Small intestine (tissue), 7 donors: ENCODE results near the gene LRRC25. TPM values are rescaled to one million over a fixed set of nuclear protein-coding genes. Genes with fewer than 3 reads are reported as not detected.

Source experiments
- DNase-seq, 2 donors: peaks; one replicate each; pipeline versions ENCODE4 v3.0.0 to v3.0.0-alpha.2; 2013
- FAIRE-seq: peaks from 2 replicates; lab custom pipeline; 2012; peaks lifted over from hg19 to GRCh38; lab: Jason Lieb, UNC
- H3K27ac ChIP-seq, 3 donors: one replicate each; pipeline ENCODE4 v1.5.1; 2013; ENCODE audit warnings: low read length in 2 of 3, mild to moderate bottlenecking in 2 of 3, control low read depth in 1 of 3, inconsistent platforms in 1 of 3, low read depth in 1 of 3, moderate library complexity in 1 of 3
- H3K27me3 ChIP-seq, 3 donors: one replicate each; pipeline ENCODE4 v1.6.1; 2013; ENCODE audit warnings: low read length in 3 of 3, inconsistent platforms in 1 of 3; ENCODE audit not compliant: control insufficient read depth in 3 of 3, insufficient read depth in 3 of 3
- H3K36me3 ChIP-seq, 3 donors: one replicate each; pipeline ENCODE4 v1.6.1; 2013; ENCODE audit warnings: low read length in 3 of 3, inconsistent platforms in 1 of 3, low read depth in 1 of 3, mild to moderate bottlenecking in 1 of 3, moderate library complexity in 1 of 3; ENCODE audit not compliant: control insufficient read depth in 3 of 3, insufficient read depth in 2 of 3
- H3K4me1 ChIP-seq, 3 donors: one replicate each; pipeline ENCODE4 v1.6.1; 2013; ENCODE audit warnings: low read length in 2 of 3, inconsistent platforms in 1 of 3, low read depth in 1 of 3, mild to moderate bottlenecking in 1 of 3, moderate library complexity in 1 of 3; ENCODE audit not compliant: control insufficient read depth in 3 of 3, insufficient read depth in 2 of 3
- H3K4me3 ChIP-seq, 3 donors: one replicate each; pipeline ENCODE4 v1.5.1; 2013; ENCODE audit warnings: low read length in 3 of 3, control low read depth in 1 of 3, inconsistent platforms in 1 of 3, low read depth in 1 of 3, mild to moderate bottlenecking in 1 of 3, moderate library complexity in 1 of 3
- H3K9me3 ChIP-seq, 2 donors: one replicate each; pipeline ENCODE4 v1.6.1; 2013; ENCODE audit warnings: low read depth in 1 of 2, low read length in 1 of 2; ENCODE audit not compliant: control insufficient read depth in 2 of 2, insufficient read depth in 1 of 2
- WGBS, 3 donors: extraction: QIAGEN DNeasy Blood & Tissue Kit; methylation state at CpG; one replicate each; pipeline ENCODE4 v1.1.7; 2013; 5-methylcytosine and 5-hydroxymethylcytosine counted together
- polyA plus RNA-seq, 4 donors: library from polyadenylated mRNA; stranded (reverse) in 3 of 4; unstranded in 1 of 4; fragments of 200-250 nt in 3 of 4; fragments of 120-200 nt in 1 of 4; gene quantifications; one replicate each; pipeline versions ENCODE4 v1.2.1 to v1.2.3, GENCODE V29; 2013
- donor health status: healthy with polysubstance abuse.
- donor health status: control.
- donor health status: control.
- donor health status: Bipolar disorder and iron deficiency.
- donor health status: healthy.

The LRRC25 gene
- polyA plus RNA-seq, 4 donors, result 0.89 to 5.1 (median 3.4) TPM

DNA sequence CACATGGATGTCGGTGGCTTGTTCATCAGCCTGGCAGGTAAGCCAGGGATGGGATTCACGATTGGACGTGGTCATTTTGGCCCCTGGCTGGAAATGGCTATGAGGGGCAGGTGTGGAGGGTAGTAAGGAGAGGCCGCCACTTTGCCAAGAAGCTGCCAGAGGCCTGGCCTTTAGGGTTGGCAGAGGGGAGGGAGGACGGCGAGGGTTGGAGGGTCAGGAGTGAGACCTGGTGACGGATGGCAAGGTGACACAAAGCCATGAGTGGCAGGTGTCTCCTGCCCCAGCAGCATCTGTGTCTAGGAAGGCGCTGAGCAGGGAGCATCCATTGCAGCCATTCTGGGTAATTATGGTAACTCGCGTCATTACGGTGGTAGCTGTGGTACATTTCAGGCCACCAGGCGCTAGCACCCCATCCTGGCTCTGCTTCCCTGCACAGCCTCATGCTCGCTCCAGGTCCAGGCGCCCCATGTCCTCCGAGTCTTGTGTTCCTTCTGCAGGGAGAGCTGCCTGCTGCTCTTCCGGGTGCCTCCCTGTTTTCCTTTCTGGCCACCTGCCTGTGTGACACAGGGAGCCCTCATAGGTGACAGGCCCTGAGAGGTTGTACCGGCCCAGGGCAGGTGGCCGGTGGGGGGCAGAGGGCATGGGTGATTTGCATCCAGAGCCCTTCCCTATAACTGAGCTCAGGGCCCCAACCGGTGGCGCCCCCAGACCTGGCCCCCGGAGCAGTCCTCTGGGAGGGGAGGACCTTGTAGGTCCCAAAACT is 26.0 kb upstream of the LRRC25 start:
- WGBS, 3 donors, result 57 to 70% (median 61%) methylated on average over 21 of the region's 21 CpGs
- H3K4me1 ChIP-seq, result peaks cover 0 to 51% (median under 1%) of the 10 kb centered on the region in 3 donors
- H3K9me3 ChIP-seq, result no peaks in the 10 kb centered on the region
- no peak overlapping the region for H3K4me3 ChIP-seq
- DNase-seq, result peak; percentile 40 to 50
- peak overlapping the region in 2 of 3 donors; percentile 8 to 32 for H3K27ac ChIP-seq
- H3K36me3 ChIP-seq, result peaks cover 0 to 64% (median 0%) of the 10 kb centered on the region in 3 donors
- no peak for FAIRE-seq
- H3K27me3 ChIP-seq, result no peaks in the 10 kb centered on the region

DNA sequence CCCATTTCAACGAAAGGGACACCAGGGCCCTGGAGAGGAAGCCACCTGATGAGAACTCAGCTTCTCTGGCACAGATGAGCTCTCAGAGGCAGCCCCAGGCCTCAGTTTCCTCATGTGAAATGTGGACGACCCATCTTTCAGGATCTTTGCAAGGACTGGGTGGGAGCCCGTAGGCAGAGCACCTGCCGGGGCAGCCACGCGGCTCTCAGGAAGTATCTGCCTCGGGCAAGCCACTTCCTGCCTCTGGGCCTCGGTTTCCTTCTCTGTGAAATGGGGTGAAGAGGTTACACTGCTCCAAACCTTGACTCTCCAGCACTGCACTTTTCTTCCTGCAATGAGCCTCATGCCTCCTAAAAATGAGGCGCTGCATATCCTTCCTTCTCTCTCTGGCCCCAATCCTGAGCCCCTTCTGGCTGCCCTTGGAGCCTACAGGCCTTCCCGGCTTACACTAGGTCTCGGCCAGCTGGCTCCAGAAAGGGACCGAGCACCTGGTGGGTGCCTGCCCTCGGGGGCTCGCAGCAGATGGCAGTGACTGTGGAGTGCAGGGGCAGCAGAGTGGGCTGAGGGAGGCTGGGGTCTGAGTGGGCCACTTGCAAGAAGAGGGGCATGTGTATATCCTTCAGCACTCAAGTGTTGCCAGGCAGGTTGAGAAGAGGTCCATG is 25.2 kb upstream of the LRRC25 start:
- no peak for FAIRE-seq
- Histone ChIP-seq H3K27me3 (no peaks in the 10 kb centered on the region), H3K36me3 (peaks cover 0 to 56% (median 0%) of the 10 kb centered on the region in 3 donors), H3K9me3 (no peaks in the 10 kb centered on the region), H3K4me1 (peaks cover 0 to 59% (median 2%) of the 10 kb centered on the region in 3 donors), H3K27ac (peak overlapping the region in 1 of 3 donors; percentile 48), H3K4me3 (no peak overlapping the region)
- 70 to 82% (median 72%) methylated on average over 14 of the region's 14 CpGs for WGBS, 3 donors
- no peak for DNase-seq

DNA sequence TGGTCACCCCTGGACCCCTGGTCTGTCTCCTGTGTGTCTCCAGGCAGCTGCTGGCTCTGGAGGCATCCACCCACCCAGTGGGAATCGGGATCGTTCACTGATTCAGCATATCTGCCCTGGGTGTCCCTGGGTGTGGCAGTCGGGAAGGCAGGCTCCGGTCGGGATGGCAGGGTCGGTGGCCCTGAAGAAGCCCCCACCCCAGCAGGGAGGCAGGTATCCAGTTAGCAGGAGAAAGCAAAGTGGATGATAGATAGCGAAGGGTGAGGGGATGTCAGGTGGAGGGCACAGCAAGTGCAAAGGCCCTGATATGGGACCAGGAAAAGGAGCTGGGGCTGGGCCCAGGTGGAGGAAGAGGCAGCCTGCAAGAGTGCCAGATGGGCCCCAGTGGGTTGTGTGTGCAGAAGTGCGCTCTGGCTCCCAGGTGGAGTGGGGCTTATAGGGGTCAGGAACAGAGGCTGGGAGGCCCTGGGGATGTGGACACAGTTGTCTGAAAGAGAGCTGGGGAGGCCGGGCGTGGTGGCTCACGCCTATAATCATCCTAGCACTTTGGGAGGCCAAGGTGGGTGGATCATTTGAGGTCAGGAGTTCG is 24.0 kb upstream of the LRRC25 start:
- Histone ChIP-seq H3K27me3 (no peaks in the 10 kb centered on the region), H3K36me3 (peaks cover 0 to 45% (median 0%) of the 10 kb centered on the region in 3 donors), H3K9me3 (no peaks in the 10 kb centered on the region), H3K27ac (peak overlapping the region in 2 of 3 donors; percentile 8 to 96), H3K4me1 (peaks cover 0 to 70% (median 2%) of the 10 kb centered on the region in 3 donors), H3K4me3 (peak overlapping the region in 1 of 3 donors; percentile 81)
- FAIRE-seq, result no peak
- DNase-seq, result no peak
- WGBS, 3 donors, result 48 to 62% (median 52%) methylated on average over 12 of the region's 12 CpGs

DNA sequence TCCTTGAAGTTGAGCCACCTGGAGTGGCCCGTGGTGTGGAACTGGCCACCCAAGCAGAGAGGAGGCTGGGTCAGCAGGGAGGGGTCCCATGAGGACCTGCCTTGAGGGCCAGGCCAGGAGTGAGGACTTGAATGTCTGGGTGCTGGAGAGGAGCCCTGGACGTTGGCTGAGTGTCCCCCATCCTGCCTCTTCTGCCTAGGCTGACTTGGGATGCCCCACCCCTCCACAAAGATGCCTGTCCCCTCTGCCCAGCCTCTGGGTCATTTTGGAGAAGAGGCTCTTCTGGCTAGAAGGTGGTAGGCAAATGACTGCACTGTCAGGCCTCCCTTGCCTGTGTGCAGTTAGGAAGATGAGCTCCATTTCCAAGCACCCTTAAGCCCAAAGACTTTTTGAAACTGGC is 23.5 kb upstream of the LRRC25 start:
- 20 to 34% (median 33%) methylated on average over 2 of the region's 2 CpGs for WGBS, 3 donors
- peaks cover 0 to 43% (median 0%) of the 10 kb centered on the region in 3 donors for H3K36me3 ChIP-seq
- no peak for FAIRE-seq
- peaks cover 0 to 71% (median 2%) of the 10 kb centered on the region in 3 donors for H3K4me1 ChIP-seq
- no peak for DNase-seq
- H3K27ac ChIP-seq, result peak overlapping the region in 2 of 3 donors; percentile 8 to 96
- H3K4me3 ChIP-seq, result peak overlapping the region in 2 of 3 donors; percentile 81 to 87
- H3K9me3 ChIP-seq, result no peaks in the 10 kb centered on the region
- no peaks in the 10 kb centered on the region for H3K27me3 ChIP-seq

DNA sequence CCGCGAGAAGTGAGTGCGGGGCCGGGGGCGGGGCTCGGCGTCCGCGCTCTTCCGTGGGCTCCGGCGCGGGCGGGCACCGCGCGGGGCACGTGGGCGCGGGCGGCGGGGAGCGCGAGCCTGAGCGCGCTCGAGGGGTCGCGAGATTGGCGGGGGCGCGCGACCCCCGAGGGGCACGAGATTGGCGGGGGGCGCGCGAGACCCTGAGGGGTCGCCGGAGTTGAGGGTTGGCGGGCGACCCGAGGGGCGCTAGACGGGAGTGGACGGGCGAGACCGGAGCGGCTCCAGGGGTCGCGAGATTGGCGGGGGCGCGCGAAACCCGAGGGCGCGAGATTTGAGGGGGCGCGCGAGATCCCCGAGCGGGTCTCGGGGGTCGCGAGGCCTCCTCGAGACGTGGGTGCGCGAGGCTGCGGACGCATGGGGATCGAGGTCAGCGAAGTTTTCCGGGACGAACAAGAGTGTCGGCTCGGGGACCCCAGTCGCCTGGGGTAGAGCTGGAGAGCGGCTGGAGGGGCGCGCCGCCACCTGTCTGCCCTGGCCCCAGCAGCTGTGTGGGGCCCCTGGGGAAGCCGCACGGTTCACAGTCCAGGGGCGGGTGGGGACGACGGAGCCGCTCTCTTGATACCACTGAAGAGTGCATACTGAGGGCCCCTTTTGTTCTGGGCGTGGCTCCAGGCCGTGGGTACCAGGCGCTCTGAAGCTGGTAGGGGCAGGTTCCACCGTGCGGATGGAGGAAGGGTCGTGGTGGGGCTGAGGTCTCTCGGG is 22.5 kb upstream of the LRRC25 start:
- H3K4me3 ChIP-seq, result peak overlapping the region; percentile 69 to 87 (median 81)
- FAIRE-seq (no peak), DNase-seq (peak; percentile 61 to 94)
- 0 to 1% (median 0%) methylated on average over 48 to 97 of the region's 97 CpGs for WGBS, 3 donors
- H3K9me3 ChIP-seq, result no peaks in the 10 kb centered on the region
- peak overlapping the region; percentile 50 to 96 (median 56) for H3K27ac ChIP-seq
- H3K27me3 ChIP-seq, result no peaks in the 10 kb centered on the region
- peaks cover 2 to 82% (median 4%) of the 10 kb centered on the region in 3 donors for H3K4me1 ChIP-seq
- H3K36me3 ChIP-seq, result peaks cover 0 to 35% (median 0%) of the 10 kb centered on the region in 3 donors

DNA sequence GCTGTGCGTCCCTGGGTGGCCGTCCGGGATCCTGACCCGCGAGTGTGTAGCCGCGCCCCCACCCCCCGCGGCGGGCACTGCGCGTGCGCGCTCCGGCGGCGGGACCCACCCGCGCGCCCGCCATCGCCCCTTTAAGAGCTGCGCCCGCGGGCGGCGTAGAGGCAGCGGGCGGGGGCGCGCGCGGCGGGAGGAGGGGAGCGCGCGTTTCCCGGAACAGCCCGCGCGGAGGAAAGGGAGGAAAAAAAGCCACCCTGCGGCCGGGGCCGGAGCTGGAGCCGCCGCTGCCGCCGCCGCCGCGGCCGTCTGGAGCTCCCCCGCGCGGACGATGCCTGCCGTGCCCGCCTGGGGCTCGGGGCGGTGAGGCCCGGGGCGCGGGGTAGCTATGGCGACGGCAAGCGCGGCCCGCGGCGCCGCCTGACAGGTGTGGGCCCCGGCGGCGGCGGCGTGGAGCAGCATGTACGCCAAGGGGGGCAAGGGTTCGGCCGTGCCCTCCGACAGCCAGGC is 21.8 kb upstream of the LRRC25 start, which contains the start of gene SSBP4:
SSBP4 (plus strand) TSS at position 204 of the 504 bp plus-strand sequence; CDS start at position 455, 251 bp downstream.
- no peaks in the 10 kb centered on the region for H3K9me3 ChIP-seq
- WGBS, 3 donors, result 0 to 1% (median 0%) methylated on average over 43 to 80 of the region's 80 CpGs
- H3K27ac ChIP-seq, result peak within 1 kb of the TSS; percentile 50 to 96 (median 89)
- peaks cover 0 to 34% (median 0%) of the 10 kb centered on the region in 3 donors for H3K36me3 ChIP-seq
- DNase-seq (peak; percentile 73 to 93), FAIRE-seq (no peak)
- peak within 1 kb of the TSS; percentile 69 to 87 (median 81) for H3K4me3 ChIP-seq
- H3K4me1 ChIP-seq, result peaks cover 2 to 83% (median 7%) of the 10 kb centered on the region in 3 donors
- H3K27me3 ChIP-seq, result no peaks in the 10 kb centered on the region

DNA sequence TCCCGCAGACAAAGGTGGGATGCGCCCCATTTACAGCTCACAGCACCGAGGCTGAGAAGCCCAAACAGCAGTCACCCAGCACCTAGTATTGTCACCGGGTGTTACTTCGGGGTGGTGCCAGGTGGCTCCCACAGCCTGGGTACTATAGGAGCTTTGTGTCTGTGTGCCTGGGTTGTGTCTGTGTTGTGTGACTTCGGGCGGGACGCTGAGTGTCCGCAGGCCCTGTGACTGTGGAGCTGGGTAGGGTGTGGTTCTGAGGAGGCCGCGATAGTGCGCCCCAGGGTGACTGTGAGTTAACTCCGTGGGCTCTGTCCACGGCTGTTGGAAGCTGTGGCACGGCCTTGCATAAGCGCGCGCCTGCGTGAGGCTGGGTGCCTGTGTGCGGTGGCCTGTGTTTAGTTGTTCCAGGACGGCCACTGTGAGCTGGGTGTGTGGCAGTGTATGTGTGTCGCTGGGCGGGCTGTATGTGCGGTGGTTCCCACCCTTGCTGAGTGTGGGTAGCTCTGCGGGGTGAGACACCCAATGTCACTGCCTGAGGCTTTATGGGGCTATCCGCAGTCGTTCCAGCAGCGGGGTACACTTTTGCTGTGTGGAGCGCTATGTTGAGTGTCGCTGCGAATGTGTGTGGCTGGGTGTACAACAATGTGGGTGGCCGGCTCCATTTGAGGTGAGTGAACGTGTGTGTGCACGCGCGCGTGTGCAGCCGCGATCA is 21.2 kb upstream of the LRRC25 start:
- H3K4me1 ChIP-seq, result peaks cover 2 to 78% (median 7%) of the 10 kb centered on the region in 3 donors

More for the DNA sequence above, 21.2 kb upstream of the LRRC25 start:
- no peaks in the 10 kb centered on the region for H3K9me3 ChIP-seq
- peak overlapping the region; percentile 33 to 87 (median 69) for H3K4me3 ChIP-seq
- H3K36me3 ChIP-seq, result peaks cover 0 to 28% (median 0%) of the 10 kb centered on the region in 3 donors
- no peaks in the 10 kb centered on the region for H3K27me3 ChIP-seq
- FAIRE-seq (no peak), DNase-seq (peak in 1 of 2 donors; percentile 49)
- WGBS, 3 donors, result 4 to 13% (median 7%) methylated on average over 35 to 39 of the region's 39 CpGs
- peak overlapping the region; percentile 15 to 89 (median 89) for H3K27ac ChIP-seq
